Measurements from ENCODE around the gene SFPQ.
"Not testable (repeated sequence)": the region's sequence is repeated elsewhere in the genome, so short reads cannot be mapped to it uniquely, and the experiment has no call there.

SFPQ gene

GRCh38 chr1:35192853-35193664 lies at the start of gene SFPQ:
SFPQ (minus strand) TSS chr1:35193145; CDS start chr1:35193049, 96 bp downstream.
- Histone ChIP-seq H3K27me3 (ENCODE audit: control insufficient read depth, insufficient read depth, low read length) (no peaks in the 10 kb centered on the region), H3K4me3 (ENCODE audit: low read length) (peak within 1 kb of the TSS; percentile 84), H3K27ac (ENCODE audit: low read depth, low read length) (peak within 1 kb of the TSS; percentile 99), H3K9ac (ENCODE audit: low read length) (peak within 1 kb of the TSS; percentile 97), H3K36me3 (ENCODE audit: control insufficient read depth, insufficient read depth, low read length) (peaks cover 21% of the 10 kb centered on the region), H3K4me1 (ENCODE audit: control insufficient read depth, insufficient read depth, low read length) (peaks cover 16% of the 10 kb centered on the region)

- H3K4me3 ChIP-seq (ENCODE audit: low read length) = not testable (repeated sequence)
Measured at GRCh38 chr1:35236772-35237171, 43.8 kb upstream of the SFPQ start.

GRCh38 chr1:35231287-35231686 lies 38.3 kb upstream of the SFPQ start:
- H3K4me3 ChIP-seq (ENCODE audit: low read length) = no peak overlapping the region
- no peaks in the 10 kb centered on the region for H3K4me1 ChIP-seq (ENCODE audit: control insufficient read depth, insufficient read depth, low read length)
- no peaks in the 10 kb centered on the region for H3K36me3 ChIP-seq (ENCODE audit: control insufficient read depth, insufficient read depth, low read length)
- H3K9ac ChIP-seq (ENCODE audit: low read length) = no peak overlapping the region
- no peaks in the 10 kb centered on the region for H3K27me3 ChIP-seq (ENCODE audit: control insufficient read depth, insufficient read depth, low read length)
- H3K27ac ChIP-seq (ENCODE audit: low read depth, low read length) = no peak overlapping the region

More at GRCh38 chr1:35236772-35237171, 43.8 kb upstream of the SFPQ start:
- H3K4me1 ChIP-seq (ENCODE audit: control insufficient read depth, insufficient read depth, low read length); H3K27ac ChIP-seq (ENCODE audit: low read depth, low read length); H3K27me3 ChIP-seq (ENCODE audit: control insufficient read depth, insufficient read depth, low read length); H3K36me3 ChIP-seq (ENCODE audit: control insufficient read depth, insufficient read depth, low read length); H3K9ac ChIP-seq (ENCODE audit: low read length): not testable (repeated sequence)

- Histone ChIP-seq H3K27me3 (ENCODE audit: control insufficient read depth, insufficient read depth, low read length) (no peaks in the 10 kb centered on the region), H3K36me3 (ENCODE audit: control insufficient read depth, insufficient read depth, low read length) (no peaks in the 10 kb centered on the region), H3K4me3 (ENCODE audit: low read length) (no peak overlapping the region), H3K4me1 (ENCODE audit: control insufficient read depth, insufficient read depth, low read length) (no peaks in the 10 kb centered on the region), H3K9ac (ENCODE audit: low read length) (no peak overlapping the region), H3K27ac (ENCODE audit: low read depth, low read length) (no peak overlapping the region)
Measured at GRCh38 chr1:35229587-35230360, 36.8 kb upstream of the SFPQ start.

GRCh38 chr1:35226546-35226945 lies 33.6 kb upstream of the SFPQ start:
- Histone ChIP-seq H3K9ac (ENCODE audit: low read length) (no peak overlapping the region), H3K4me3 (ENCODE audit: low read length) (no peak overlapping the region), H3K27ac (ENCODE audit: low read depth, low read length) (no peak overlapping the region), H3K4me1 (ENCODE audit: control insufficient read depth, insufficient read depth, low read length) (peaks cover 2% of the 10 kb centered on the region), H3K36me3 (ENCODE audit: control insufficient read depth, insufficient read depth, low read length) (no peaks in the 10 kb centered on the region), H3K27me3 (ENCODE audit: control insufficient read depth, insufficient read depth, low read length) (no peaks in the 10 kb centered on the region)

GRCh38 chr1:35223084-35223630 lies 30.2 kb upstream of the SFPQ start:
- Histone ChIP-seq H3K4me3 (ENCODE audit: low read length) (no peak overlapping the region), H3K27me3 (ENCODE audit: control insufficient read depth, insufficient read depth, low read length) (no peaks in the 10 kb centered on the region), H3K4me1 (ENCODE audit: control insufficient read depth, insufficient read depth, low read length) (peaks cover 2% of the 10 kb centered on the region), H3K36me3 (ENCODE audit: control insufficient read depth, insufficient read depth, low read length) (no peaks in the 10 kb centered on the region), H3K9ac (ENCODE audit: low read length) (no peak overlapping the region), H3K27ac (ENCODE audit: low read depth, low read length) (no peak overlapping the region)

- H3K4me3 ChIP-seq (ENCODE audit: low read length) = no peak overlapping the region
- no peaks in the 10 kb centered on the region for H3K36me3 ChIP-seq (ENCODE audit: control insufficient read depth, insufficient read depth, low read length)
- H3K27ac ChIP-seq (ENCODE audit: low read depth, low read length) = peak overlapping the region; percentile 26
- H3K4me1 ChIP-seq (ENCODE audit: control insufficient read depth, insufficient read depth, low read length) = peaks cover 2% of the 10 kb centered on the region
- no peak overlapping the region for H3K9ac ChIP-seq (ENCODE audit: low read length)
- no peaks in the 10 kb centered on the region for H3K27me3 ChIP-seq (ENCODE audit: control insufficient read depth, insufficient read depth, low read length)
Measured at GRCh38 chr1:35222322-35223083, 29.6 kb upstream of the SFPQ start.

GRCh38 chr1:35220976-35221375 lies 28.0 kb upstream of the SFPQ start:
- no peak overlapping the region for H3K27ac ChIP-seq (ENCODE audit: low read depth, low read length)
- H3K36me3 ChIP-seq (ENCODE audit: control insufficient read depth, insufficient read depth, low read length) = no peaks in the 10 kb centered on the region
- no peak overlapping the region for H3K4me3 ChIP-seq (ENCODE audit: low read length)

GRCh38 chr1:35215346-35215745 lies 22.4 kb upstream of the SFPQ start:
- Histone ChIP-seq H3K36me3 (ENCODE audit: control insufficient read depth, insufficient read depth, low read length) (no peaks in the 10 kb centered on the region), H3K27me3 (ENCODE audit: control insufficient read depth, insufficient read depth, low read length) (no peaks in the 10 kb centered on the region), H3K27ac (ENCODE audit: low read depth, low read length) (no peak overlapping the region), H3K4me1 (ENCODE audit: control insufficient read depth, insufficient read depth, low read length) (peaks cover 2% of the 10 kb centered on the region), H3K9ac (ENCODE audit: low read length) (no peak overlapping the region), H3K4me3 (ENCODE audit: low read length) (no peak overlapping the region)

More at GRCh38 chr1:35220976-35221375, 28.0 kb upstream of the SFPQ start:
- Histone ChIP-seq H3K4me1 (ENCODE audit: control insufficient read depth, insufficient read depth, low read length) (peaks cover 2% of the 10 kb centered on the region), H3K27me3 (ENCODE audit: control insufficient read depth, insufficient read depth, low read length) (no peaks in the 10 kb centered on the region), H3K9ac (ENCODE audit: low read length) (no peak overlapping the region)

GRCh38 chr1:35211120-35211414 lies 18.1 kb upstream of the SFPQ start:
- Histone ChIP-seq H3K36me3 (ENCODE audit: control insufficient read depth, insufficient read depth, low read length) (no peaks in the 10 kb centered on the region), H3K4me1 (ENCODE audit: control insufficient read depth, insufficient read depth, low read length) (peaks cover 3% of the 10 kb centered on the region), H3K9ac (ENCODE audit: low read length) (no peak overlapping the region), H3K4me3 (ENCODE audit: low read length) (no peak overlapping the region), H3K27ac (ENCODE audit: low read depth, low read length) (no peak overlapping the region), H3K27me3 (ENCODE audit: control insufficient read depth, insufficient read depth, low read length) (no peaks in the 10 kb centered on the region)

GRCh38 chr1:35210321-35211119 lies 17.6 kb upstream of the SFPQ start:
- Histone ChIP-seq H3K4me3 (ENCODE audit: low read length) (no peak overlapping the region), H3K27ac (ENCODE audit: low read depth, low read length) (no peak overlapping the region), H3K36me3 (ENCODE audit: control insufficient read depth, insufficient read depth, low read length) (no peaks in the 10 kb centered on the region), H3K4me1 (ENCODE audit: control insufficient read depth, insufficient read depth, low read length) (peaks cover 3% of the 10 kb centered on the region), H3K27me3 (ENCODE audit: control insufficient read depth, insufficient read depth, low read length) (no peaks in the 10 kb centered on the region), H3K9ac (ENCODE audit: low read length) (no peak overlapping the region)
